K562 (cell line): ENCODE results near the gene EVL.

Experiments used
- CTCF ChIP-seq, 3 experiments: IDR thresholded peaks in 2 of 3; conservative IDR thresholded peaks in 1 of 3; 2 replicates each; pipeline ENCODE4 v1.5.1; 2011 to 2012; ENCODE audit warnings: low read length in 3 of 3, mild to moderate bottlenecking in 3 of 3, control low read depth in 2 of 3, improper control_type of control experiment in 1 of 3, inconsistent platforms in 1 of 3, low read depth in 1 of 3, mixed read lengths in 1 of 3, moderate library complexity in 1 of 3; ENCODE audit not compliant: insufficient read depth in 2 of 3
- NCOR1 ChIP-seq: fragments of 450-650 bp; IDR thresholded peaks from 2 replicates; pipeline ENCODE4 v1.6.1; 2016; ENCODE audit warnings: mild to moderate bottlenecking, moderate library complexity
- POLR2A ChIP-seq: fragments of 450-650 bp; conservative IDR thresholded peaks from 2 replicates; pipeline ENCODE4 v1.6.1; 2016
- TF ChIP-seq, protein P1 (sequence below), 2 experiments: fragments of 450-650 bp; formaldehyde crosslinking in 1 of 2; IDR thresholded peaks; 2 replicates each; pipeline versions ENCODE4 v1.4.0 to v1.6.1; 2014 to 2020; ENCODE audit warnings: mild to moderate bottlenecking in 2 of 2, borderline replicate concordance in 1 of 2, low read depth in 1 of 2
- TF ChIP-seq, protein P2 (sequence below): sonication (generic); formaldehyde crosslinking; IDR thresholded peaks from 2 replicates; pipeline ENCODE4 v1.8.0; 2022; ENCODE audit warnings: mild to moderate bottlenecking, low read depth, missing genetic modification reagents

- TF ChIP-seq, protein P1, sequence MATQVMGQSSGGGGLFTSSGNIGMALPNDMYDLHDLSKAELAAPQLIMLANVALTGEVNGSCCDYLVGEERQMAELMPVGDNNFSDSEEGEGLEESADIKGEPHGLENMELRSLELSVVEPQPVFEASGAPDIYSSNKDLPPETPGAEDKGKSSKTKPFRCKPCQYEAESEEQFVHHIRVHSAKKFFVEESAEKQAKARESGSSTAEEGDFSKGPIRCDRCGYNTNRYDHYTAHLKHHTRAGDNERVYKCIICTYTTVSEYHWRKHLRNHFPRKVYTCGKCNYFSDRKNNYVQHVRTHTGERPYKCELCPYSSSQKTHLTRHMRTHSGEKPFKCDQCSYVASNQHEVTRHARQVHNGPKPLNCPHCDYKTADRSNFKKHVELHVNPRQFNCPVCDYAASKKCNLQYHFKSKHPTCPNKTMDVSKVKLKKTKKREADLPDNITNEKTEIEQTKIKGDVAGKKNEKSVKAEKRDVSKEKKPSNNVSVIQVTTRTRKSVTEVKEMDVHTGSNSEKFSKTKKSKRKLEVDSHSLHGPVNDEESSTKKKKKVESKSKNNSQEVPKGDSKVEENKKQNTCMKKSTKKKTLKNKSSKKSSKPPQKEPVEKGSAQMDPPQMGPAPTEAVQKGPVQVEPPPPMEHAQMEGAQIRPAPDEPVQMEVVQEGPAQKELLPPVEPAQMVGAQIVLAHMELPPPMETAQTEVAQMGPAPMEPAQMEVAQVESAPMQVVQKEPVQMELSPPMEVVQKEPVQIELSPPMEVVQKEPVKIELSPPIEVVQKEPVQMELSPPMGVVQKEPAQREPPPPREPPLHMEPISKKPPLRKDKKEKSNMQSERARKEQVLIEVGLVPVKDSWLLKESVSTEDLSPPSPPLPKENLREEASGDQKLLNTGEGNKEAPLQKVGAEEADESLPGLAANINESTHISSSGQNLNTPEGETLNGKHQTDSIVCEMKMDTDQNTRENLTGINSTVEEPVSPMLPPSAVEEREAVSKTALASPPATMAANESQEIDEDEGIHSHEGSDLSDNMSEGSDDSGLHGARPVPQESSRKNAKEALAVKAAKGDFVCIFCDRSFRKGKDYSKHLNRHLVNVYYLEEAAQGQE (IDR thresholded peaks at IDR 0.05; ENCODE audit: borderline replicate concordance): no peak
- TF ChIP-seq, protein P1 (CRISPR knock-in tag; IDR thresholded peaks at IDR 0.05; ENCODE audit: low read depth): no peak
- TF ChIP-seq, protein P2, sequence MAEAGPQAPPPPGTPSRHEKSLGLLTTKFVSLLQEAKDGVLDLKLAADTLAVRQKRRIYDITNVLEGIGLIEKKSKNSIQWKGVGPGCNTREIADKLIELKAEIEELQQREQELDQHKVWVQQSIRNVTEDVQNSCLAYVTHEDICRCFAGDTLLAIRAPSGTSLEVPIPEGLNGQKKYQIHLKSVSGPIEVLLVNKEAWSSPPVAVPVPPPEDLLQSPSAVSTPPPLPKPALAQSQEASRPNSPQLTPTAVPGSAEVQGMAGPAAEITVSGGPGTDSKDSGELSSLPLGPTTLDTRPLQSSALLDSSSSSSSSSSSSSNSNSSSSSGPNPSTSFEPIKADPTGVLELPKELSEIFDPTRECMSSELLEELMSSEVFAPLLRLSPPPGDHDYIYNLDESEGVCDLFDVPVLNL (CRISPR knock-in tag): no peak
- no peak for TF ChIP-seq CTCF (IDR thresholded peaks at IDR 0.05 in 2 of 3, conservative IDR thresholded peaks at IDR 0.05 in 1 of 3; ENCODE audit: insufficient read depth in 2 of 3, low read depth in 1 of 3, low read length in 3 of 3)
- no peak for TF ChIP-seq NCOR1
- no peak for TF ChIP-seq POLR2A
Measured at GRCh38 chr14:100192250-100192671, 127.0 kb downstream of the EVL start.
